GM23248 (cell line): Measurements from ENCODE around the gene NAGPA. TPM values are rescaled to one million over a fixed set of nuclear protein-coding genes. Genes with fewer than 3 reads are reported as not detected.
A peak's percentile ranks its signal among the peaks of the same experiment; 100 is the strongest.
"Not testable (repeated sequence)": the region's sequence is repeated elsewhere in the genome, so short reads cannot be mapped to it uniquely, and the experiment has no call there.

Experiments used
- DNase-seq: peaks from one replicate; pipeline ENCODE4 v3.0.0-alpha.2; 2015
- H2AFZ ChIP-seq: fragments of 200-600 bp; sonication (generic); 2 replicates; pipeline ENCODE4 v1.6.1; 2016; ENCODE audit warnings: antibody characterized with exemption
- H3F3A ChIP-seq: fragments of 200-600 bp; sonication (generic); 2 replicates; pipeline ENCODE4 v1.6.1; 2016; ENCODE audit warnings: mild to moderate bottlenecking, antibody characterized with exemption, mixed run types; ENCODE audit not compliant: insufficient read depth
- H3K27ac ChIP-seq: fragments of 200-600 bp; sonication (generic); 2 replicates; pipeline ENCODE4 v1.5.1; 2016; ENCODE audit warnings: mild to moderate bottlenecking
- H3K27me3 ChIP-seq: fragments of 200-600 bp; sonication (generic); replicated peaks from 2 replicates; pipeline ENCODE4 v1.6.1; 2016; ENCODE audit warnings: mild to moderate bottlenecking; ENCODE audit not compliant: insufficient read depth
- H3K36me3 ChIP-seq: fragments of 200-600 bp; sonication (generic); 2 replicates; pipeline ENCODE4 v1.6.1; 2016; ENCODE audit warnings: low read depth, mild to moderate bottlenecking
- H3K4me1 ChIP-seq: fragments of 200-600 bp; sonication (generic); 2 replicates; pipeline ENCODE4 v1.6.1; 2016; ENCODE audit warnings: mild to moderate bottlenecking; ENCODE audit not compliant: insufficient read depth
- H3K4me2 ChIP-seq: fragments of 200-600 bp; sonication (generic); one replicate; pipeline ENCODE4 v1.6.1; 2016; ENCODE audit warnings: mild to moderate bottlenecking; ENCODE audit not compliant: unreplicated experiment
- H3K4me3 ChIP-seq: fragments of 200-600 bp; sonication (generic); 2 replicates; pipeline ENCODE4 v1.5.1; 2016; ENCODE audit warnings: mild to moderate bottlenecking
- H3K79me2 ChIP-seq: fragments of 200-600 bp; sonication (generic); 2 replicates; pipeline ENCODE4 v1.6.1; 2016; ENCODE audit warnings: mild to moderate bottlenecking; ENCODE audit not compliant: insufficient read depth
- H3K9ac ChIP-seq: fragments of 200-600 bp; sonication (generic); 2 replicates; pipeline ENCODE4 v1.6.1; 2016; ENCODE audit warnings: mild to moderate bottlenecking
- H3K9me2 ChIP-seq: fragments of 200-600 bp; sonication (generic); 2 replicates; pipeline ENCODE4 v1.6.1; 2016; ENCODE audit warnings: mixed run types, mild to moderate bottlenecking, moderate library complexity; ENCODE audit not compliant: insufficient read depth
- H3K9me3 ChIP-seq: fragments of 200-600 bp; sonication (generic); one replicate; pipeline ENCODE4 v1.6.1; 2017; ENCODE audit warnings: low read depth
- H4K20me1 ChIP-seq: fragments of 200-600 bp; sonication (generic); 2 replicates; pipeline ENCODE4 v1.6.0; 2016; ENCODE audit not compliant: insufficient read depth
- EZH2 ChIP-seq: fragments of 200-600 bp; sonication (generic); IDR thresholded peaks from 2 replicates; pipeline ENCODE4 v1.6.1; 2018; ENCODE audit warnings: antibody characterized with exemption, mild to moderate bottlenecking; ENCODE audit not compliant: insufficient read depth, poor library complexity, severe bottlenecking
- EZH2phosphoT487 ChIP-seq: fragments of 200-600 bp; sonication (generic); IDR thresholded peaks from 2 replicates; pipeline ENCODE4 v1.6.1; 2018; ENCODE audit warnings: antibody characterized with exemption, moderate library complexity, mild to moderate bottlenecking, low read depth; ENCODE audit not compliant: insufficient read depth
- WGBS, 2 experiments: methylation state at CpG; one replicate each; pipeline ENCODE4 v1.1.6; 2015 to 2017; ENCODE audit warnings: low lambda C conversion rate in 2 of 2, low coverage in 1 of 2; ENCODE audit errors: missing lambda C conversion rate in 2 of 2; 5-methylcytosine and 5-hydroxymethylcytosine counted together
- in situ Hi-C: fragments of 300-500 bp; cut with MboI; formaldehyde crosslinking; loops from 2 replicates; pipeline ENCODE4 v1.15.0; 2020
- polyA plus RNA-seq: library from polyadenylated mRNA; unstranded; fragments of >200 nt; fragmentation: Nextera tagmentation; extraction: Ambion mirVana; gene quantifications from 2 replicates; pipeline ENCODE4 v1.2.1, GENCODE V29; 2016
- total RNA-seq: library from RNA; depleted of rRNA; stranded (reverse); fragments of >200 nt; shearing (Covaris generic); gene quantifications from 2 replicates; pipeline ENCODE4 v1.2.3, GENCODE V29; 2014; rRNA removed

NAGPA gene
- total RNA-seq (33.4 and 61.0 TPM in 2 replicates), polyA plus RNA-seq (16.2 and 16.3 TPM in 2 replicates)

- Histone ChIP-seq H3K36me3 (no peaks in the 10 kb centered on the region), H2AFZ (peak within 1 kb of the TSS; percentile 98), H3F3A (no peaks in the 10 kb centered on the region), H3K9me3 (no peaks in the 10 kb centered on the region), H3K9me2 (no peaks in the 10 kb centered on the region), H3K27me3 (no peaks in the 10 kb centered on the region), H3K4me1 (peaks cover 10% of the 10 kb centered on the region), H4K20me1 (no peaks in the 10 kb centered on the region), H3K4me3 (peak within 1 kb of the TSS; percentile 84), H3K4me2 (peak within 1 kb of the TSS; percentile 92), H3K9ac (peak within 1 kb of the TSS; percentile 83), H3K79me2 (0 out of 2 replicates have a peak, but pooled peaks cover 4% of the 10 kb centered on the region), H3K27ac (peak within 1 kb of the TSS; percentile 52)
- WGBS, 2 experiments: 0% methylated on average over 85 to 88 of the region's 104 CpGs
- TF ChIP-seq EZH2: no peak
- TF ChIP-seq EZH2phosphoT487: no peak
- DNase-seq: peak; percentile 94
- in situ Hi-C loops: no loop called here
Observed at GRCh38 chr16:5033256-5034166, at the start of gene NAGPA. Gene NAGPA, minus strand, starts transcription at chr16:5033935. Its CDS starts 21 bp downstream, at chr16:5033914.

GRCh38 chr16:5080996-5081395, 47.3 kb upstream of the NAGPA start:
- in situ Hi-C loops, H3K36me3 ChIP-seq: not testable (repeated sequence)
- WGBS, 2 experiments: 59 to 78% methylated on average over 5 to 8 of the region's 9 CpGs

GRCh38 chr16:5080461-5080860, 46.7 kb upstream of the NAGPA start:
- H3F3A ChIP-seq, H3K4me1 ChIP-seq, H3K27me3 ChIP-seq, H3K9me2 ChIP-seq, DNase-seq, H3K79me2 ChIP-seq, H3K36me3 ChIP-seq, H3K9me3 ChIP-seq, H3K27ac ChIP-seq, in situ Hi-C loops, H3K4me3 ChIP-seq, H4K20me1 ChIP-seq, H3K4me2 ChIP-seq, H2AFZ ChIP-seq, H3K9ac ChIP-seq: not testable (repeated sequence)
- WGBS, 2 experiments: 92 to 93% methylated on average over 7 to 12 of the region's 12 CpGs

More at GRCh38 chr16:5080996-5081395, 47.3 kb upstream of the NAGPA start:
- H3K9ac ChIP-seq, H3F3A ChIP-seq, H2AFZ ChIP-seq, H3K4me3 ChIP-seq, H3K4me1 ChIP-seq, H3K9me3 ChIP-seq, H3K9me2 ChIP-seq, H4K20me1 ChIP-seq, H3K4me2 ChIP-seq, H3K27me3 ChIP-seq, H3K79me2 ChIP-seq, DNase-seq, H3K27ac ChIP-seq: not testable (repeated sequence)

GRCh38 chr16:5078626-5079025, 44.9 kb upstream of the NAGPA start:
- no peaks in the 10 kb centered on the region for H4K20me1 ChIP-seq
- TF ChIP-seq EZH2phosphoT487: no peak
- no peak for TF ChIP-seq EZH2
- H3K4me1 ChIP-seq: peaks cover 1% of the 10 kb centered on the region; the same call in 1 of the 2 replicates
- WGBS, 2 experiments: 85 to 87% methylated on average over 17 of the region's 17 CpGs
- no peaks in the 10 kb centered on the region for H3K9me3 ChIP-seq
- no peak for DNase-seq
- no peaks in the 10 kb centered on the region for H3K27me3 ChIP-seq
- no peaks in the 10 kb centered on the region for H3F3A ChIP-seq
- no peak overlapping the region for H3K9ac ChIP-seq
- H3K36me3 ChIP-seq: no peaks in the 10 kb centered on the region
- peaks cover 18% of the 10 kb centered on the region for H3K79me2 ChIP-seq
- H3K4me3 ChIP-seq: no peak overlapping the region
- no peak overlapping the region for H2AFZ ChIP-seq
- no peak overlapping the region for H3K4me2 ChIP-seq
- no peaks in the 10 kb centered on the region for H3K9me2 ChIP-seq
- no peak overlapping the region for H3K27ac ChIP-seq
- in situ Hi-C loops: no loop called here
